Astrocyte of the cerebellum (primary cell): Measurements from ENCODE around the gene MINK1.
A peak's percentile ranks its signal among the peaks of the same experiment; 100 is the strongest.

Experiments
- DNase-seq: peaks from one replicate; pipeline ENCODE4 v3.0.0-alpha.2; 2011; ENCODE audit warnings: low read depth
- H3K4me3 ChIP-seq: 2 replicates; pipeline ENCODE4 v1.5.1; 2011; ENCODE audit warnings: mild to moderate bottlenecking, low read depth, low read length, moderate library complexity
- CTCF ChIP-seq: IDR thresholded peaks from 2 replicates; pipeline ENCODE4 v1.5.1; 2012; ENCODE audit warnings: low read length, low read depth, moderate library complexity, mild to moderate bottlenecking; ENCODE audit errors: missing control alignments
- in situ Hi-C: cut with HindIII; loops from 2 replicates; pipeline ENCODE4 v1.10.0; 2017; ENCODE audit warnings: low sequenced_read_pairs

Gene MINK1

GRCh38 chr17:4788807-4789700 is 44.1 kb upstream of the MINK1 start, which contains the start of gene GLTPD2:
GLTPD2 (plus strand) TSS chr17:4788964; CDS start chr17:4789012, 48 bp downstream.
- in situ Hi-C loops, result loop anchor here (5.0 kb wide), 2 partner anchors 48 to 62 kb away; no protein-coding TSS in a partner anchor
- no peak for DNase-seq
- H3K4me3 ChIP-seq, result peak within 1 kb of the TSS; percentile 58

GRCh38 chr17:4789701-4789950 is 43.5 kb upstream of the MINK1 start:
- H3K4me3 ChIP-seq, result peak overlapping the region; percentile 58
- no peak for TF ChIP-seq CTCF
- no peak for DNase-seq
- in situ Hi-C loops, result loop anchor here (5.0 kb wide), 2 partner anchors 48 to 62 kb away; no protein-coding TSS in a partner anchor

More at GRCh38 chr17:4788807-4789700, 44.1 kb upstream of the MINK1 start, which contains the start of gene GLTPD2:
- no peak for TF ChIP-seq CTCF

- TF ChIP-seq CTCF, result peak; percentile 51
- in situ Hi-C loops, result loop anchor here (5.0 kb wide), 2 partner anchors 47 to 63 kb away; no protein-coding TSS in a partner anchor
- peak; percentile 64 for DNase-seq
- H3K4me3 ChIP-seq, result peak overlapping the region; percentile 58
These were observed 43.0 kb upstream of the MINK1 start for GRCh38 chr17:4789951-4790704.

- in situ Hi-C loops, result no loop called here
- no peak for DNase-seq
- peak overlapping the region; percentile 58 for H3K4me3 ChIP-seq
- TF ChIP-seq CTCF, result no peak
These were observed 42.4 kb upstream of the MINK1 start for GRCh38 chr17:4790705-4791088.

GRCh38 chr17:4795168-4795567 is 38.0 kb upstream of the MINK1 start:
- in situ Hi-C loops, result no loop called here

GRCh38 chr17:4796552-4796920 is 36.6 kb upstream of the MINK1 start:
- DNase-seq, result no peak
- in situ Hi-C loops, result no loop called here
- TF ChIP-seq CTCF, result no peak
- H3K4me3 ChIP-seq, result peak overlapping the region; percentile 99

More at GRCh38 chr17:4795168-4795567, 38.0 kb upstream of the MINK1 start:
- DNase-seq, result no peak
- H3K4me3 ChIP-seq, result no peak overlapping the region
- no peak for TF ChIP-seq CTCF
